Endothelial cell of hepatic sinusoid (primary cell): ENCODE results near the gene LRMDA.

Experiments used
- in situ Hi-C: cut with HindIII; loops from 2 replicates; pipeline ENCODE4 v1.10.0; 2017; ENCODE audit warnings: low sequenced_read_pairs

The LRMDA gene

GRCh38 chr10:75418712-75419111 lies 12.7 kb upstream of the LRMDA start:
- in situ Hi-C loops = loop anchor here (5.0 kb wide), 1 partner anchor 514 kb away; no protein-coding TSS in a partner anchor

GRCh38 chr10:75422913-75423312 lies 8.5 kb upstream of the LRMDA start:
- in situ Hi-C loops = no loop called here

GRCh38 chr10:75424571-75424970 lies 6.9 kb upstream of the LRMDA start:
- in situ Hi-C loops = no loop called here

GRCh38 chr10:75425291-75426079 lies 5.9 kb upstream of the LRMDA start:
- in situ Hi-C loops = no loop called here

- in situ Hi-C loops = no loop called here
Measured at GRCh38 chr10:75426880-75427279, 4.5 kb upstream of the LRMDA start.

GRCh38 chr10:75427951-75428350 lies 3.5 kb upstream of the LRMDA start:
- in situ Hi-C loops = no loop called here

GRCh38 chr10:75428434-75429158 lies 2.8 kb upstream of the LRMDA start:
- in situ Hi-C loops = no loop called here

GRCh38 chr10:75429159-75429827 lies 2.1 kb upstream of the LRMDA start:
- in situ Hi-C loops = no loop called here

GRCh38 chr10:75430000-75430763 lies 1.2 kb upstream of the LRMDA start:
- in situ Hi-C loops = no loop called here

- in situ Hi-C loops = no loop called here
Measured at GRCh38 chr10:75432176-75432575, 752 bp downstream of the LRMDA start.

GRCh38 chr10:75432763-75433162 lies 1.3 kb downstream of the LRMDA start:
- in situ Hi-C loops = no loop called here

GRCh38 chr10:75433216-75433615 lies 1.8 kb downstream of the LRMDA start:
- in situ Hi-C loops = no loop called here

GRCh38 chr10:75434291-75434690 lies 2.9 kb downstream of the LRMDA start:
- in situ Hi-C loops = no loop called here

- in situ Hi-C loops = no loop called here
Measured at GRCh38 chr10:75435291-75435690, 3.9 kb downstream of the LRMDA start.

- in situ Hi-C loops = no loop called here
Measured at GRCh38 chr10:75436896-75437295, 5.5 kb downstream of the LRMDA start.

- in situ Hi-C loops = no loop called here
Measured at GRCh38 chr10:75437693-75438092, 6.3 kb downstream of the LRMDA start.

- in situ Hi-C loops = no loop called here
Measured at GRCh38 chr10:75438275-75438674, 6.9 kb downstream of the LRMDA start.

- in situ Hi-C loops = no loop called here
Measured at GRCh38 chr10:75439811-75440210, 8.4 kb downstream of the LRMDA start.

GRCh38 chr10:75440271-75440793 lies 8.9 kb downstream of the LRMDA start:
- in situ Hi-C loops = no loop called here

- in situ Hi-C loops = no loop called here
Measured at GRCh38 chr10:75441196-75441595, 9.8 kb downstream of the LRMDA start.

GRCh38 chr10:75441682-75442081 lies 10.3 kb downstream of the LRMDA start:
- in situ Hi-C loops = no loop called here
